Kidney epithelial cell (primary cell): Measurements from ENCODE around the gene COPZ2. TPM values are rescaled to one million over a fixed set of nuclear protein-coding genes. Genes with fewer than 3 reads are reported as not detected.
"Not testable (repeated sequence)": the region's sequence is repeated elsewhere in the genome, so short reads cannot be mapped to it uniquely, and the experiment has no call there.

ENCODE experiments used
- DNase-seq: peaks from one replicate; pipeline ENCODE4 v3.0.0-alpha.2; 2010; ENCODE audit warnings: low read depth
- H3K27me3 ChIP-seq: 2 replicates; pipeline ENCODE4 v1.6.0; 2011; ENCODE audit warnings: low read length; ENCODE audit not compliant: control insufficient read depth, insufficient read depth
- H3K36me3 ChIP-seq: 2 replicates; pipeline ENCODE4 v1.5.1; 2011; ENCODE audit warnings: low read length; ENCODE audit not compliant: control insufficient read depth, insufficient read depth
- H3K4me3 ChIP-seq: 2 replicates; pipeline ENCODE4 v1.5.1; 2011; ENCODE audit warnings: low read depth, mild to moderate bottlenecking, control low read depth, low read length
- total RNA-seq: library from RNA; depleted of rRNA; stranded (reverse); fragments of >200 nt; gene quantifications from 2 replicates; pipeline ENCODE4 v1.2.3, GENCODE V29; 2015
- TF ChIP-seq, protein P1 (sequence below): IDR thresholded peaks from 2 replicates; pipeline ENCODE4 v1.5.1; 2011; ENCODE audit warnings: mild to moderate bottlenecking, moderate library complexity, low read length, control low read depth, inconsistent platforms; ENCODE audit not compliant: insufficient read depth, poor library complexity, severe bottlenecking

The COPZ2 gene
- total RNA-seq, 1 donor from 2014 or later, result 3.7 TPM

DNA sequence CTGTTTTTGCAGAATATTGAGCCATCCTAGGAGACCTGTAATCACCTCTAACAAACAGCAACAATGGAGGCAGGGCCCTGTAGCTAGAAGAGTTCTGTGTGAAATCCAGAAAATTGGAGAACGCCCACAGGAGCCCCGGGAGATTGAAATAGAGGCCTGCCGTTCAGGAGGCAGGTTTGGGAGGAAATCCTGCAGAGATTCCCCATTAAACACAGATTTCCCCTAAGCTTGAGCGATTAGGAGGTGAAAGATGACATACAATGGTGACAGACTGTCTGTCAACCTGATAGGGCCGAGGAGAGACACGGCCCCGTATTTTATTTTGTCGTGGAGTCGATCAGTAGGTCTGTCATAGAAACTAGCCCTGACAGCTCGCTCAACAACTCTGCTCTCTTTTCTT is 48.4 kb downstream of the COPZ2 start:
- Histone ChIP-seq H3K4me3 (no peak overlapping the region), H3K36me3 (no peaks in the 10 kb centered on the region), H3K27me3 (no peaks in the 10 kb centered on the region)
- TF ChIP-seq, protein P1, sequence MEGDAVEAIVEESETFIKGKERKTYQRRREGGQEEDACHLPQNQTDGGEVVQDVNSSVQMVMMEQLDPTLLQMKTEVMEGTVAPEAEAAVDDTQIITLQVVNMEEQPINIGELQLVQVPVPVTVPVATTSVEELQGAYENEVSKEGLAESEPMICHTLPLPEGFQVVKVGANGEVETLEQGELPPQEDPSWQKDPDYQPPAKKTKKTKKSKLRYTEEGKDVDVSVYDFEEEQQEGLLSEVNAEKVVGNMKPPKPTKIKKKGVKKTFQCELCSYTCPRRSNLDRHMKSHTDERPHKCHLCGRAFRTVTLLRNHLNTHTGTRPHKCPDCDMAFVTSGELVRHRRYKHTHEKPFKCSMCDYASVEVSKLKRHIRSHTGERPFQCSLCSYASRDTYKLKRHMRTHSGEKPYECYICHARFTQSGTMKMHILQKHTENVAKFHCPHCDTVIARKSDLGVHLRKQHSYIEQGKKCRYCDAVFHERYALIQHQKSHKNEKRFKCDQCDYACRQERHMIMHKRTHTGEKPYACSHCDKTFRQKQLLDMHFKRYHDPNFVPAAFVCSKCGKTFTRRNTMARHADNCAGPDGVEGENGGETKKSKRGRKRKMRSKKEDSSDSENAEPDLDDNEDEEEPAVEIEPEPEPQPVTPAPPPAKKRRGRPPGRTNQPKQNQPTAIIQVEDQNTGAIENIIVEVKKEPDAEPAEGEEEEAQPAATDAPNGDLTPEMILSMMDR, result no peak
- no peak for DNase-seq

DNA sequence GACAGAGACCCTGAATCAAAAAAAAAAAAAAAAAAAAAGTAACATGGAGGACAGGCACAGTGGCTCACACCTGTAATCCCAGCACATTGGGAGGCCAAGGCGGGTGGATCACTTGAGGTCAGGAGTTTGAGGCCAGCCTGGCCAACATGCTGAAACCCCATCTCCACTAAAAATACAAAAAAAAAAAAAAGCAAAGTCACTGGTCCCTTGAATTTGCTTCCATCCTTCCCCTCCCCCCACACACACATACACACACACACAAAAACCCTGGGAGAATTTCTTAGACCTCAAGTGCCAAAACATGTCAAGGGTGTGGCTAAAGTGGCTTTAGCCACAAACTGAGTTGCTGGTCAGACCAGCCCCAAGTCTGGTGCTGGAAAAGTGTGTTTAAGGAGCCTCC is 49.2 kb downstream of the COPZ2 start:
- not testable (repeated sequence) for DNase-seq, H3K36me3 ChIP-seq, H3K27me3 ChIP-seq, H3K4me3 ChIP-seq

DNA sequence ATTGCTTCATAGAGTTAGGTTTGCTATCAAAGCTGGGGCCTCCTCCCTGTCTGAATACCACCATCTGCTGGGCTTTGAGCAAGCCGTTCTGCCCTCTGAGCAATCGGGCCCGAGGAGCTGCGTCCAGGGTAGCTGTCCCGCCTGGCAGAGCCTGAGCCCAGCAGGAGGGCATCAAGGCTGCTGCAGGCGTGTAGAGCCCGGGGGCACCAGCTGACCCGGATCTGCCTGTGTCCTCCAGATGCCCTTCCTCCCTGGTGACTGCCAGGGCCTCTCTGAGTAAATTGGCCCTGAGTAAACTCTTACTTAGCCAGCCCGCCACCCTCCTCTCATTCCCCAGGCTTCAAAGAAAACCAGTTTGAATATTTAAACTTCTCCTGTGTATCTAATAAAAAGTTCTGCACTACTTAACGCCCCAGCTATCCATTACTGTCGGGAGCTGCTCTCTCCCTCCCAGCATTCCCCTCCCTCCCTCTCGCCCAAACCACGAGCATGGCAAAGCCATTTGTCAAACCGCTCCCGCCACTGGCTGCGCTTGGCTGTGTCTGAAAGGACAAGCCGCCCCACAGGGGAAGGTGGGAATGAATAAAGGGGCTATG is 50.3 kb downstream of the COPZ2 start:
- H3K27me3 ChIP-seq, result no peaks in the 10 kb centered on the region
- TF ChIP-seq, protein P1, result no peak
- H3K36me3 ChIP-seq, result peaks cover 3% of the 10 kb centered on the region
- H3K4me3 ChIP-seq, result no peak overlapping the region
- no peak for DNase-seq

DNA sequence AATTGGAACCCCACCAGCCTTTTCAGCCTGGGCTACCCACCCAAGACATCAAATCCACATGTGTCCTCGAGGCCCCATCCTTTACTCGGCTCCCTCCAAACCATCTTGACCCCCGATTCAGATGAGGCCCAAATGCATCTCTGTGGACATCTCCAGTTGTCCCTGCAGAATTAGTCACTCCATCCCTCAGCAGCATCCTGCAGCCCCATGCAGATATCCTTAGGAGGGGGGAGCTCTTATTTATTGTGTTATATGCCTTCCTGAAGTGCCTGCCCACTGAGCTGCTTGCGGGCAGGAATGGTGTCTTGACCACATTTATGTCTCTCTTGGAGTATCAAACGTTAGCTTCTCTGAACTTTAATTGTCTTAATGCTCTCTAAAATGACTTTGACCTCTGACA is 51.1 kb downstream of the COPZ2 start:
- Histone ChIP-seq H3K36me3 (peaks cover 3% of the 10 kb centered on the region), H3K4me3 (no peak overlapping the region), H3K27me3 (no peaks in the 10 kb centered on the region)
- TF ChIP-seq, protein P1, result no peak
- no peak for DNase-seq

DNA sequence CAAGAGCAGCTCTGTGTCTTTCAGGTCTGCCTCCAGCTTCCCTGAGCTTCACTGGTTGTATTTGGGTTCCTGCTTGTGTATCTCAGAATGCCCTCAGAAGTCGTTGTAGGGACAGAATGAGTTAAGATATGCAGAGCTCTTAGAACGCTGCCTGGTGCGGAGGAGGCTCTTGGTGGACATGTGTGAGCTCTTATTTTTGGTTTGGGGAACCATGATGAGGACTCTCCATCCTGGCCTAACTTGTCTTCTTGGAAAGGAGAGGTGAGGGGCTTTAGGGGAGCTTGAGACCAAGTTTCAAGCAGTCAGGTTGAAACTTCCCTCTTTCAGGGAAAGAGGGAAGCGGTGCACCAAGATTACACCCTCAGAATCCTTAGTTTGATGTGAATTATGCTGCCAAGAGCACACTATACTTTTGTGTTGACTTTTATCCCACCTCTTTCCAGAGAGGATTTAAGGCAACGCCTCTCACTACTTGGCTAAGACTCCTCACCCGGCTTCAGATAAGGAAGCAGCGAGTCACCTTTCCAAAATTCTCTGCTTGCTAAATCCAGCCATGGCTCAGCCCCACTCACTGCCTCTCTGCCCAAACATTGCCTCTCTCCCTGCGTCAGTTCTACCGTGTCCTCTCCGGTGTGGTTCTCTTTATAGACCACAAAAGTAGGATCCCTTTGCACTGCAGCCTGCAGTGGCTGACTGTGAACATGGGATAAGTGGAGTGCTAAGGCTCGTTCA is 53.9 kb downstream of the COPZ2 start:
- H3K4me3 ChIP-seq, result no peak overlapping the region
- H3K36me3 ChIP-seq, result peaks cover 5% of the 10 kb centered on the region
- DNase-seq, result no peak
- TF ChIP-seq, protein P1, result no peak
- H3K27me3 ChIP-seq, result no peaks in the 10 kb centered on the region

DNA sequence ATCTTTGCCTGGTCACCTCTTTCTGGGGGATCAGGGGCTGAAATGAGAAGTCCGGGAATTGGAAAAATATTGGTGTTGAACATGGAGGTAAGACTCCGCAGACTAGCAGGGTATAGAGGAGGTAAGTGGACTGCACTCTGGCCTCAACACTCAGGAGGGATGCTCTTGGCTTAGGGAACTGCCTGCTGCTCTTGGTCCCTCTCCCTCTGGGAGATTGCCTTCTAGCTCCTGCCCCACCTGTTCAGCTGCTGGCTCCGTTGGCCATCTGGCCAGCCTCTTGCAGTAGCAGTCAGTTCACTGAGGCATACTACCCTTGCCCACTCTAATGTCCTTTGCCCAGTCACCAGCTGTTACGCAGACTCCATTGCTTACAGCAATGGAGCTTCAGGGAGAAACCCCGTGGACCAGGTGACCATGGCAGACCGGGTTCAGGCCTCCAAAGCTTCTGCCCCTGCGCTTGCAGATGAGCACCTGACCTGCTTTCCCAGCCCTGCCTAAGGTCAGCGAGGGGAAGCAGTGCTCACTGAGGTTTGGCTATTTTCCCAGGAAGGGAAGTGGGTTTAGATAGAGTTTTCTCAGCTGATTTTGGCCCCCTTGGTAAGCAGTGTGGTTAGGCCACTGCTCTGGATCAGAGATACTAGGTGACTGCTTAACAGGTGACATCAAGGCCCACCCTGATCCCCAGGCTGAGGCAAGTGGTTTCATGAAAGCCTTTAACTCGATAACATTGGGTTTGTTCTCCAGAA is 54.8 kb downstream of the COPZ2 start:
- peaks cover 5% of the 10 kb centered on the region for H3K36me3 ChIP-seq

More for the DNA sequence above, 54.8 kb downstream of the COPZ2 start:
- TF ChIP-seq, protein P1, result no peak
- no peak for DNase-seq
- Histone ChIP-seq H3K4me3 (no peak overlapping the region), H3K27me3 (no peaks in the 10 kb centered on the region)
